ENCODE data around the gene RCAN3.
A peak's percentile ranks its signal among the peaks of the same experiment; 100 is the strongest.

RCAN3 gene

GRCh38 chr1:24551960-24552571 is 49.4 kb downstream of the RCAN3 start:
- no peak for DNase-seq

- no peak for DNase-seq
Measured at GRCh38 chr1:24553931-24554330, 51.3 kb downstream of the RCAN3 start.

GRCh38 chr1:24554714-24555113 is 52.1 kb downstream of the RCAN3 start:
- DNase-seq = no peak

- peak; percentile 59 for DNase-seq
Measured at GRCh38 chr1:24555591-24556413, 53.2 kb downstream of the RCAN3 start, which contains the start of gene NCMAP. TSS of gene NCMAP (plus strand) at chr1:24556087. CDS start at chr1:24595431, 39,344 bp downstream.

- DNase-seq = no peak
Measured at GRCh38 chr1:24556414-24556795, 53.8 kb downstream of the RCAN3 start.

GRCh38 chr1:24557220-24557619 is 54.6 kb downstream of the RCAN3 start:
- DNase-seq = no peak

GRCh38 chr1:24557711-24558131 is 55.1 kb downstream of the RCAN3 start:
- no peak for DNase-seq

- DNase-seq = no peak
Measured at GRCh38 chr1:24558455-24558854, 55.8 kb downstream of the RCAN3 start.

- DNase-seq = no peak
Measured at GRCh38 chr1:24558902-24559791, 56.5 kb downstream of the RCAN3 start.

GRCh38 chr1:24560361-24560760 is 57.7 kb downstream of the RCAN3 start:
- DNase-seq = no peak

- no peak for DNase-seq
Measured at GRCh38 chr1:24562625-24563024, 60.0 kb downstream of the RCAN3 start.

- DNase-seq = no peak
Measured at GRCh38 chr1:24564695-24565094, 62.1 kb downstream of the RCAN3 start.

- no peak for DNase-seq
Measured at GRCh38 chr1:24566236-24566867, 63.7 kb downstream of the RCAN3 start.

GRCh38 chr1:24567792-24568388 is 65.3 kb downstream of the RCAN3 start:
- DNase-seq = no peak

- DNase-seq = no peak
Measured at GRCh38 chr1:24568475-24568874, 65.8 kb downstream of the RCAN3 start.

- no peak for DNase-seq
Measured at GRCh38 chr1:24570265-24571125, 67.9 kb downstream of the RCAN3 start.

- DNase-seq = no peak
Measured at GRCh38 chr1:24572301-24572700, 69.7 kb downstream of the RCAN3 start.

- no peak for DNase-seq
Measured at GRCh38 chr1:24575905-24576587, 73.4 kb downstream of the RCAN3 start.

GRCh38 chr1:24578846-24579245 is 76.2 kb downstream of the RCAN3 start:
- no peak for DNase-seq

GRCh38 chr1:24580756-24581155 is 78.1 kb downstream of the RCAN3 start:
- DNase-seq = no peak

- DNase-seq = no peak
Measured at GRCh38 chr1:24584171-24584647, 81.6 kb downstream of the RCAN3 start.
